Heart left ventricle (tissue), 13 donors: ENCODE data around the gene SSH2.

Source experiments
- CTCF ChIP-seq, 12 donors: fragments of 200-600 bp; sonication (generic) in 4 of 12; IDR thresholded peaks; one replicate each; pipeline versions ENCODE4 v1.5.0 to v1.8.0; 2018 to 2022; ENCODE audit warnings: antibody characterized with exemption in 12 of 12, mild to moderate bottlenecking in 5 of 12
- POLR2A ChIP-seq, 2 donors: fragments of 450-650 bp; IDR thresholded peaks; one replicate each; pipeline ENCODE4 v1.6.1; 2017; ENCODE audit warnings: antibody characterized with exemption in 2 of 2, mild to moderate bottlenecking in 2 of 2, moderate library complexity in 2 of 2
- donor health status: ischemic (EF 13 %, LVEDD 7.1; RV severe dilation, severe dysfunction).
- donor health status: DM: no; HTN: yes; CAD: no.
- donor health status: DM: no; HTN: no; CAD: no.
- donor health status: ischemic (EF 25% LVEDD 6.9; RV normal size, moderate dysfunction).
- donor health status: ischemic (EF 25% LVEDD 5.7; RV mildly dilated, moderate dysfunction).
- donor health status: ischemic (EF 35%, LVEDD 5.7; RV mildly dilated, moderate dysfunction).
- donor health status: nonischemic (EF 11% LVEDD 7.7; RV severe dilation, severe dysfunction).
- donor health status: DM: yes; HTN: yes; CAD: no.
- donor health status: PGD.
- donor health status: ischemic (EF 29% LVEDD 5.4; RV normal size, mild dysfunction).
- donor health status: nonischemic (EF 23%, LVEDD 6.1; RV moderate dilation, normal function).

GRCh38 chr17:29847527-29848400 lies 82.3 kb downstream of the SSH2 start:
- TF ChIP-seq CTCF (IDR thresholded peaks at IDR 0.05): no peak
- no peak for TF ChIP-seq POLR2A (IDR thresholded peaks at IDR 0.05)
